Measurements from ENCODE around the gene TRIM36. TPM values are rescaled to one million over a fixed set of nuclear protein-coding genes. Genes with fewer than 3 reads are reported as not detected.

The TRIM36 gene, protein sequence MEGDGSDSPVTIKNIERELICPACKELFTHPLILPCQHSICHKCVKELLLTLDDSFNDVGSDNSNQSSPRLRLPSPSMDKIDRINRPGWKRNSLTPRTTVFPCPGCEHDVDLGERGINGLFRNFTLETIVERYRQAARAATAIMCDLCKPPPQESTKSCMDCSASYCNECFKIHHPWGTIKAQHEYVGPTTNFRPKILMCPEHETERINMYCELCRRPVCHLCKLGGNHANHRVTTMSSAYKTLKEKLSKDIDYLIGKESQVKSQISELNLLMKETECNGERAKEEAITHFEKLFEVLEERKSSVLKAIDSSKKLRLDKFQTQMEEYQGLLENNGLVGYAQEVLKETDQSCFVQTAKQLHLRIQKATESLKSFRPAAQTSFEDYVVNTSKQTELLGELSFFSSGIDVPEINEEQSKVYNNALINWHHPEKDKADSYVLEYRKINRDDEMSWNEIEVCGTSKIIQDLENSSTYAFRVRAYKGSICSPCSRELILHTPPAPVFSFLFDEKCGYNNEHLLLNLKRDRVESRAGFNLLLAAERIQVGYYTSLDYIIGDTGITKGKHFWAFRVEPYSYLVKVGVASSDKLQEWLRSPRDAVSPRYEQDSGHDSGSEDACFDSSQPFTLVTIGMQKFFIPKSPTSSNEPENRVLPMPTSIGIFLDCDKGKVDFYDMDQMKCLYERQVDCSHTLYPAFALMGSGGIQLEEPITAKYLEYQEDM
- 17.4 to 24.1 TPM (median 20.0 TPM) in 3 replicates for total RNA-seq (2021)
- percentile 74 among the genes with signal in this experiment for Bru-seq, nascent RNA
- long read RNA-seq, experiment 1, full-length matches to known transcripts = 38 of 49 reads
- long read RNA-seq, experiment 1, partial matches to known transcripts = 7 of 49 reads
- long read RNA-seq, experiment 1, other reads (novel, unspliced or antisense) = 4 of 49 reads
- long read RNA-seq, experiment 2, full-length matches to known transcripts = 3 of 9 reads
- long read RNA-seq, experiment 2, partial matches to known transcripts = 5 of 9 reads
- long read RNA-seq, experiment 2, other reads (novel, unspliced or antisense) = 1 of 9 reads
- long read RNA-seq, experiment 3, full-length matches to known transcripts = 1 of 6 reads
- long read RNA-seq, experiment 3, partial matches to known transcripts = 5 of 6 reads
- long read RNA-seq, experiment 3, other reads (novel, unspliced or antisense) = 0 of 6 reads

DNA sequence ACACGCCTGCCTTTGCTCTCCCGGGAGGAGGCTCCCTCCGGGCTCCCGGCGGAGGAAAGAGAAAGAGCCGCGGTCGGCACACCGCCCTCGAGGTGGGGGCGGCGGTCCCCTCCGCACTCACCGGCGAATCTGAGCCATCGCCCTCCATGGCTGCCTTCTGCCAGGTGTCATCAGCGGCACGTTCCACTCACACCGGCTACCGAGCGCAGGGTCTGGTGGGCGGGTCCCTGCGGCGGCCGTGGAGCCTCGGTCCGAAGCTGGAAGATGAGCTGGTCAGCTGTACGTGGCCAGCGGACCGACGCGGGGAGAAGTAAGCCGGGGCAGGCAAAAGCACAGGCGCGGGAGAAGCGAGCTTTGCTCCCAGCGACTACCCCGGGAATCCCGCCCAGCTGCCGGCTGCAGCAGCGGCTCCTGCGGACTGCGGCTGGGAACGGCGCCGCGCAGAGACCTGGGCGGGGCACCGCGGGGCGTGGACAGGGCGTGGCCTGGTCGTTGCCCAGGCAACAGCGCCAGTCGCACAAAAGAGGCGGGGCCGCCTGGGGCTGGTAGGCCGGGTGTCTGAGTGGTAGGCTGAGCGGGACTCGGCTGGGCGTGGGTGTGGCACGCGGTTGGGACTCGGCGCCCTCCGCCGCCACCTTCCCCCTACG lies at the start of gene TRIM36:
Gene TRIM36, minus strand, starts transcription at position 422 of the 647 bp plus-strand sequence. Its CDS starts 274 bp downstream, at position 148.
- H3K4me1 Mint-ChIP-seq = peaks cover 14% of the 10 kb centered on the region
- H3K9me3 Mint-ChIP-seq = peaks cover 36% of the 10 kb centered on the region
- H3K27me3 Mint-ChIP-seq (ENCODE audit: low read depth) = peaks cover 54% of the 10 kb centered on the region
- ChIA-PET CTCF (interaction anchor here (0.7 to 1.0 kb wide), 4 partner anchors 10 to 101 kb away, joined by 3 to 6 read pairs (median 4); no protein-coding TSS in a partner anchor), POLR2A (interaction anchor here (0.5 to 3.2 kb wide), 7 partner anchors 10 to 200 kb away, joined by 3 to 27 read pairs (median 4); partner anchors contain the start of gene CCDC112)
- ATAC-seq = peak; percentile 86
- peak; percentile 97 for DNase-seq (ENCODE audit: low spot score)
- peaks cover 43% of the 10 kb centered on the region for H3K36me3 Mint-ChIP-seq
- peak within 1 kb of the TSS; percentile 85 for H3K4me3 Mint-ChIP-seq
- H3K27ac Mint-ChIP-seq = 0 out of 2 replicates have a peak within 1 kb of the TSS, but pooled peaks have one; percentile 45
- TF ChIP-seq JUN (CRISPR knock-in tag; IDR thresholded peaks at IDR 0.05) (no peak; the same call in 1 of the 2 replicates), MXD4 (CRISPR knock-in tag; IDR thresholded peaks at IDR 0.05; ENCODE audit: borderline replicate concordance) (no peak), HMGXB4 (CRISPR knock-in tag; IDR thresholded peaks at IDR 0.05) (peak; percentile 89), TEAD1 (CRISPR knock-in tag; IDR thresholded peaks at IDR 0.05) (peak; percentile 54; the same call in 1 of the 2 replicates), E2F5 (CRISPR knock-in tag; IDR thresholded peaks at IDR 0.05) (peak; percentile 65; the same call in 1 of the 2 replicates), ZNF416 (CRISPR knock-in tag; IDR thresholded peaks at IDR 0.05) (no peak), ZNF396 (CRISPR knock-in tag; IDR thresholded peaks at IDR 0.05; ENCODE audit: borderline replicate concordance) (no peak), CREB1 (CRISPR knock-in tag; IDR thresholded peaks at IDR 0.05) (0 out of 2 replicates have a peak, but pooled peaks have one; percentile 76), EMX1 (CRISPR knock-in tag; IDR thresholded peaks at IDR 0.05) (no peak), NFYB (CRISPR knock-in tag; conservative IDR thresholded peaks at IDR 0.05; ENCODE audit: low read depth) (no peak), JAZF1 (CRISPR knock-in tag; IDR thresholded peaks at IDR 0.05) (no peak), ZBTB21 (CRISPR knock-in tag; IDR thresholded peaks at IDR 0.05; ENCODE audit: borderline replicate concordance) (peak; percentile 72; the same call in 1 of the 2 replicates), TCF7 (CRISPR knock-in tag; IDR thresholded peaks at IDR 0.05; ENCODE audit: low read depth) (no peak), FOXP1 (CRISPR knock-in tag; IDR thresholded peaks at IDR 0.05; ENCODE audit: borderline replicate concordance) (no peak), TEAD4 (CRISPR knock-in tag; IDR thresholded peaks at IDR 0.05) (no peak), FOXK1 (CRISPR knock-in tag; IDR thresholded peaks at IDR 0.05) (no peak), ZNF263 (CRISPR knock-in tag; IDR thresholded peaks at IDR 0.05; ENCODE audit: low read depth) (no peak), FOXJ3 (CRISPR knock-in tag; IDR thresholded peaks at IDR 0.05; ENCODE audit: borderline replicate concordance) (no peak), SMAD3 (CRISPR knock-in tag; IDR thresholded peaks at IDR 0.05; ENCODE audit: borderline replicate concordance) (peak; percentile 67; the same call in 1 of the 2 replicates), MYBL2 (CRISPR knock-in tag; IDR thresholded peaks at IDR 0.05) (peak; percentile 53), PRRX2 (CRISPR knock-in tag; IDR thresholded peaks at IDR 0.05) (no peak)
- TF ChIP-seq, protein P1, sequence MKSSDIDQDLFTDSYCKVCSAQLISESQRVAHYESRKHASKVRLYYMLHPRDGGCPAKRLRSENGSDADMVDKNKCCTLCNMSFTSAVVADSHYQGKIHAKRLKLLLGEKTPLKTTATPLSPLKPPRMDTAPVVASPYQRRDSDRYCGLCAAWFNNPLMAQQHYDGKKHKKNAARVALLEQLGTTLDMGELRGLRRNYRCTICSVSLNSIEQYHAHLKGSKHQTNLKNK (CRISPR knock-in tag; IDR thresholded peaks at IDR 0.05) = no peak
- TF ChIP-seq, protein P2, sequence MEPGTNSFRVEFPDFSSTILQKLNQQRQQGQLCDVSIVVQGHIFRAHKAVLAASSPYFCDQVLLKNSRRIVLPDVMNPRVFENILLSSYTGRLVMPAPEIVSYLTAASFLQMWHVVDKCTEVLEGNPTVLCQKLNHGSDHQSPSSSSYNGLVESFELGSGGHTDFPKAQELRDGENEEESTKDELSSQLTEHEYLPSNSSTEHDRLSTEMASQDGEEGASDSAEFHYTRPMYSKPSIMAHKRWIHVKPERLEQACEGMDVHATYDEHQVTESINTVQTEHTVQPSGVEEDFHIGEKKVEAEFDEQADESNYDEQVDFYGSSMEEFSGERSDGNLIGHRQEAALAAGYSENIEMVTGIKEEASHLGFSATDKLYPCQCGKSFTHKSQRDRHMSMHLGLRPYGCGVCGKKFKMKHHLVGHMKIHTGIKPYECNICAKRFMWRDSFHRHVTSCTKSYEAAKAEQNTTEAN (CRISPR knock-in tag; IDR thresholded peaks at IDR 0.05) = no peak
- TF ChIP-seq, protein P3, sequence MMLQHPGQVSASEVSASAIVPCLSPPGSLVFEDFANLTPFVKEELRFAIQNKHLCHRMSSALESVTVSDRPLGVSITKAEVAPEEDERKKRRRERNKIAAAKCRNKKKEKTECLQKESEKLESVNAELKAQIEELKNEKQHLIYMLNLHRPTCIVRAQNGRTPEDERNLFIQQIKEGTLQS (CRISPR knock-in tag; conservative IDR thresholded peaks at IDR 0.05) = no peak
- TF ChIP-seq, protein P4, sequence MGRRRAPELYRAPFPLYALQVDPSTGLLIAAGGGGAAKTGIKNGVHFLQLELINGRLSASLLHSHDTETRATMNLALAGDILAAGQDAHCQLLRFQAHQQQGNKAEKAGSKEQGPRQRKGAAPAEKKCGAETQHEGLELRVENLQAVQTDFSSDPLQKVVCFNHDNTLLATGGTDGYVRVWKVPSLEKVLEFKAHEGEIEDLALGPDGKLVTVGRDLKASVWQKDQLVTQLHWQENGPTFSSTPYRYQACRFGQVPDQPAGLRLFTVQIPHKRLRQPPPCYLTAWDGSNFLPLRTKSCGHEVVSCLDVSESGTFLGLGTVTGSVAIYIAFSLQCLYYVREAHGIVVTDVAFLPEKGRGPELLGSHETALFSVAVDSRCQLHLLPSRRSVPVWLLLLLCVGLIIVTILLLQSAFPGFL (CRISPR knock-in tag; IDR thresholded peaks at IDR 0.05; ENCODE audit: borderline replicate concordance) = no peak
